Stimulated activated CD4-positive, alpha-beta T cell treated with anti-CD3 and anti-CD28 coated beads, TNF-alpha, amount 100 ng/mL, for 4 hours (primary cell): ENCODE data around the gene HDAC3.

ENCODE experiments used
- DNase-seq, 3 experiments: peaks; one replicate each; pipeline ENCODE4 v3.0.0-alpha.2; 2020; ENCODE audit warnings: low read depth in 3 of 3

The HDAC3 gene

GRCh38 chr5:141657937-141658545 is 21.4 kb upstream of the HDAC3 start:
- no peak for DNase-seq

GRCh38 chr5:141657404-141657803 is 20.8 kb upstream of the HDAC3 start:
- DNase-seq: no peak

GRCh38 chr5:141656396-141656795 is 19.7 kb upstream of the HDAC3 start:
- no peak for DNase-seq

- DNase-seq: no peak
Measured at GRCh38 chr5:141655020-141655419, 18.4 kb upstream of the HDAC3 start.

- no peak for DNase-seq
Measured at GRCh38 chr5:141654298-141654697, 17.6 kb upstream of the HDAC3 start.

DNA sequence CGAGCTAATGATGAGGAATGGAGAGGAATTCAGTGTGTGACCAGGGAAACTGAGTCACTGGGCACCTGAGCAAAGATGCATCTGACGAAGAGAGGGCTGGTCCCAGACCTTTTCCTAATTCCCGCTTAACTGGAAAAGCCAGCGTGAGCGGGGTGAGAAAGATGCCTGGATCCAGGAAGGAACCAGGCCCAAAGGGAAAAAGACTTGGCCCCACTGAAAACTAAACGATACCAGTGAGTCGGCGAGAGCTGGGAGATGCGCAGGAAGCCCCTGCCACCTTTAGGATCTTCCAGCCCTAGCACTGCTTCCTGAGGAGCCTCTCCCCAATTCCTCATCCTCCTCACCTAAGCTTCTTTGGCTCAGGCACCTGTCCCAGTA is 15.1 kb upstream of the HDAC3 start:
- DNase-seq: no peak

GRCh38 chr5:141650851-141651727 is 14.4 kb upstream of the HDAC3 start, which contains the start of gene FCHSD1:
TSS of gene FCHSD1 (minus strand) at chr5:141651418. CDS start at chr5:141651368, 50 bp downstream.
- DNase-seq: peak; percentile 66 to 70 (median 66)

- no peak for DNase-seq
Measured at GRCh38 chr5:141649972-141650371, 13.3 kb upstream of the HDAC3 start.

DNA sequence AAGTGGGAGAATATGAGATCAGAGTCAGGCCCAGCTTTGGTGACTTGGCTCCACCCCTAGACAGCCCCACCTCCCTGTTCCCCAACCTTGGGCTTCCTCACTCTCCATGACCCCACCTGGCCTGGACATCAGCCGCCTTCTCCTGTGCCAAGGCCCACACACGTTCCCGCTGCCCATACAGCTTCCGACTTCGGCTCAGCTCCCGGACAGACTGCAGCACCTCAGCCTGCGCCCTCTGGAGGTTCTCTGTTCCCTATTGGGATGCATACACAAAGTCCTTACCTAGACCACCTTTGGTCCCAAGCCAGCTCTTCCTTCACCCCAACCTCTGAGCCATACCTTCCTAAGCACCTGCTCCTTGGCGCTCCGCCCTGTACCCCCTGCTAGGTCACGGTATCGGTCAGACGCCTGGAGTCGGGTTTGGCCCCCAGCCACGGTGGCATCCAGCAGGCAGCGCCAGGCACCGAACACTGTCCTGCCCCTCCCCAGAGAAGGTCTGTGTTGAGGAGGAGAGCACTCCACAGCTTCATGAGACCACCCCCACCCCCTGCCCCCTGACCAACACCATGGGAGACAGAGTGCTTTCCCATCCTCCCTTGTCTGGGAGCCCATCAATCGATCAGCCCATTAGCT is 12.5 kb upstream of the HDAC3 start:
- no peak for DNase-seq

DNA sequence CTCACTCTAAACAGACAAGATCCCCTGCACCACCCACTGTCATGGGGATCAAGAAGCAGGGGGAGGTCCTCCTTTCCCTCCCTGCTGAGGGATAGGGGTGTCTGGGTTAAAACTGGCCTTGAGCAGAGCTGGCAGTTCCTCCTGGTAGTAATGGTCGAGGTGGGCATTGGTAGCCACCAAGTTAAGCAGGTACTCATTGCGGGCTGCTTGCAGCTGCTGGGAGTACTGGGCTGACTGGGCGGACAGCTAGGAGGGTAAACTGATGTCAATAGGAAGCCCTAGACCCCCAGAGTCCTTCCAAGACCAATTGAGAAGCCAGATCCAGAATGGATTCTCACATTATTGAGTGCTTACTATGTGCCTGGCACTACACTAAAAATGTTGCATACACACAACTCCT is 11.2 kb upstream of the HDAC3 start:
- DNase-seq: no peak

GRCh38 chr5:141647242-141647641 is 10.6 kb upstream of the HDAC3 start:
- no peak for DNase-seq

DNA sequence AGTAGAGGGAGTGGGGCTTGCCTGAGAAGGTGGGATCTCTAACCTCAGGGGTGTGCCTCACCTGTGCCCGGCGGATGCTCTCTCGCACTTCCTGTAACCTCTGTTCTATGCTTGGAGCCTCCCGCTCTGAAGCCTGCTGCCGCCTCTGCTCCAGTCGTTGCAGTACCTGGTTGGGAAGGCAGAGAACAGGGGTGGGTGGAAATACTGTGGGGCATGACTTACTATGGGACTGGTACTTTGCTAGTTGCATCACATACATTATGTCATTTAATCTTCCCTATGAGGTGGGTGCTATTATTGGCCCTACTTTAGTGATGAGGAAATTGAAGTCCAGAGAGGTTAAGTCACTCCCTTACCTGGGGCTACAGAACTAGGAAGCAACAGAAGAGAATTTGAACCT is 9.4 kb upstream of the HDAC3 start:
- no peak for DNase-seq

DNA sequence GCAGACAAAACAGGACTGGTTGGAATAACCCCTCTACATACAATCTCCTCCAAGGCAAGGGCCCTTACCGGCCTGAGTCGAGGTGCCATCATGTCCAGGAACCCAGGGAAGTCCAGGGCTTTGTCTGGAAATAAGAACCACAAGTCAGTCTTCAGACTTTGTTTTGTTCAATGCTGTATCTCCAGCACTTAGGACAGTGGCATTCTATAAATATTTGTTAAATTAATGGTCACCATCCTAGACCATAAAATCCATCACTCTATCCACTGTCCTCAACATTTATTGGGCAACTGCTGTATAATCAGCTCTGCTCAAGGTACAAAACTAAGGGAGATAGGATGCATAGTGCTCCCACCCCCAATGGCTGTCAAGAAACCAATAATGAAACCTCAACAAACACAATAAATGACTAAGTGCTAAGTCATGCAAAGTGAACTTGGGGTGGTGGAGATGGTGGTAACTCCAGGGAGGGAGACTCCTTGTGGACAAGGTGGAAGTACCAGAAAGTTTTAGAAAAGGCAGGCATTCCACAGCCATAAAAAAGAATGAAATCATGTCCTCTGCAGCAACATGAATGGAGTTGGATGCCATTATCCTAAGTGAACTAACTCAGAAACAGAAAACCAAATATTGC is 5.1 kb upstream of the HDAC3 start:
- no peak for DNase-seq

DNA sequence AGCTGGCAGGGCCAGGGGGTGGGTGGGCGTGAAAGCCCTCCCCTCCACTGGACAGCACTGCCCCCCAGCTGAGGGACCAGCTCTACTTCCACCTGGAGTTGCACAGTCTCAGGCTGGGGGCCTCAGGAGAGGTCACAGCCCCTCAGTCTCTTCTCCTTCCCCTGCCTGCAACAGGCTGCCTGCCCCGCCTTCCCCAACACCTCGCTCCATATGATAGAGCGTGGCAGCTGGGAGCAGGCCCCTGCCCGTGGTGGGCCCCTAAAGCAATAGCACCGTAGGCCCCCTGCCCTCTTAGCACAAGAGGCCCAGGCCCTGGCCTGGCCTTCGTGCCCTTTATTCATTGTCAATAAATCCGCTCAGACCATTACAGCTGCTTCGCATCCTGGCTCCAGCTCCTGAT is 4.0 kb upstream of the HDAC3 start:
- no peak for DNase-seq

GRCh38 chr5:141640051-141640415 is 3.4 kb upstream of the HDAC3 start:
- DNase-seq: no peak

DNA sequence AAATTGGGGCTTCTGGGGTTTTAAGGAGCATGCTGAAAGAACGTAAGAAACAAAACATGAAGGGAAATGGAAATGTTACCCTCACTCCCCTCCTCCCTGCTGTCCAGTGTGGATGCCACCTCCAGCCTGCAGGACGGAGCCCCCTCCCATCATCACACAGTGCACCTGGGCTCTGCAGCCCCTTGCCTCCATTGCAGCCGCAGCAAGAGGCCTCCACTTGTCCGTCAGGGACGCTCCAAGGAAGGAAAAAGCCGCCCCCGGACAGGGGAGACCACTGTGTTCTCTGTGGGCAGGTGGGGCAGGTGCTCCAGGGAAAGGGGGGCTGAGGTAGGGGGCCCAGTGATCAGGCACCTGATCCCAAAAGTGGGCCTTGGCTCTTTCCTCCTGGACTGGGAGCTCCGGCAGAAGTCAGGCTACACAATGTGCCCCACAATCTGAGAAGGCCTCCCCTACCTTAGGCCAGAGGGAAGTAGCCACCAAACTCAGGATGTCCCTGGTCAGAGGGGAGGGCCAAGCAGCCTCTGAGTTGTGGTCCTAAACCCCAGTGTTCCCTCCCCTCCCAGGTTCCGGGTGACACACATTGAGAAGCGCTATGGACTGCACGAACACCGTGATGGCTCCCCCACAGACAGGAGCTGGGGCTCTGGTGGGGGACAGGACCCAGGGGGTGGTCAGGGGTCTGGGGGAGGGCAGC is 2.9 kb upstream of the HDAC3 start:
- no peak for DNase-seq

GRCh38 chr5:141638771-141639170 is 2.1 kb upstream of the HDAC3 start:
- DNase-seq: no peak

GRCh38 chr5:141637767-141638419 is 1.2 kb upstream of the HDAC3 start:
- peak; percentile 19 to 40 (median 29) for DNase-seq

GRCh38 chr5:141637123-141637766 is 596 bp upstream of the HDAC3 start:
- peak; percentile 14 to 43 (median 35) for DNase-seq

DNA sequence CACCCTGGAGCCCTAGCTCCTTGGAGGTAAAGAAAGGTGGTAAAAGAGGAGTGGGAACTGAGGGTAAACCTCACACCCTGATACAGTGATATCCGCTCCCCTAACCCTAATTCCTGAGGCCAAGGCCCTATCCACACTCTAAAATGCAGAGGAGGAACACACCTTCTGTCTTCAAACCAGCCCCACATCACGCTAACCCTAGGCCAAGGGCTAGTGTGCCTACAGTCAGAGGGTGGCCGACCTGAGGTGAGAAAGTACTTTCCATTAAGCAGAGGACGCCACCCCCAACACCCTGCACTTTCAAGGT is 590 bp downstream of the HDAC3 start:
- DNase-seq: no peak

DNA sequence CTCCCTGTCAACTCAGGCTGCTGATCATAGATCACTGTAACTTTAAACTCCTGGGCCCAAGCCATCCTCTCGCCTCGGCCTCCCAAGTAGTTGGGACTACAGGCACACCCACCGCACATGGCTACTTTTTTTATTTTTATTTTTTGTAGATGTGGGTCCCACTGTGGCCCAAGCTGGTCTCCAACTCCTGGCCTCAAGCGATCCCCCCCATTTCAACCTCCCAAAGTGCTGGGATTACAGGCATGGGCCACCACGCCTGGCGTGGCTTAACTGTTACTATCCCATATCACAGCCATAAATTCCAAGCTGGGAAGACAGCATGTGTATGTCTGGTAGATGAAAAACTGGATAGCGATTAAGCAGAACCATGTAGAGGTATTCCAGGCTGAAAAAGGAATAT is 1.0 kb downstream of the HDAC3 start:
- no peak for DNase-seq
